A673 (cell line): ENCODE data around the gene MYRIP. TPM values are rescaled to one million over a fixed set of nuclear protein-coding genes. Genes with fewer than 3 reads are reported as not detected.

Source experiments
- BruUV-seq: library from RNA; stranded (reverse); fragments of 400-500 nt; replicated peaks from 2 replicates; lab custom pipeline; 2021; lab: Mats Ljungman, UMichigan
- CTCF ChIA-PET: fragments of 300-600 bp; sonication (Branson Sonifier 250); formaldehyde crosslinking; loops from one replicate; lab custom pipeline; 2022; ENCODE audit warnings: antibody characterized with exemption; lab: Charles Lee
- POLR2A ChIA-PET: fragments of 300-600 bp; sonication (Branson Sonifier 250); formaldehyde crosslinking; loops from one replicate; lab custom pipeline; 2022; ENCODE audit warnings: antibody characterized with exemption; ENCODE audit not compliant: low non-redundant PET; lab: Charles Lee
- DNase-seq: peaks from one replicate; pipeline ENCODE4 v3.0.0-alpha.2; 2015; ENCODE audit warnings: low spot score
- H3K27ac ChIP-seq: fragments of 200-600 bp; sonication (generic); 2 replicates; pipeline ENCODE4 v1.5.1; 2016; ENCODE audit warnings: mixed run types, low read depth, mild to moderate bottlenecking, mixed read lengths, antibody characterized with exemption, low read length; ENCODE audit not compliant: poor library complexity, severe bottlenecking
- H3K27me3 ChIP-seq: fragments of 200-600 bp; sonication (generic); replicated peaks from 2 replicates; pipeline ENCODE4 v1.6.1; 2017; ENCODE audit warnings: mixed run types, low read depth, mild to moderate bottlenecking, mixed read lengths, antibody characterized with exemption, low read length; ENCODE audit not compliant: insufficient read depth, poor library complexity
- H3K36me3 ChIP-seq: fragments of 200-600 bp; sonication (generic); 2 replicates; pipeline ENCODE4 v1.6.1; 2016; ENCODE audit warnings: mixed run types, mild to moderate bottlenecking, mixed read lengths, antibody characterized with exemption, low read length; ENCODE audit not compliant: insufficient read depth, poor library complexity, severe bottlenecking
- H3K4me1 ChIP-seq: fragments of 200-600 bp; sonication (generic); 2 replicates; pipeline ENCODE4 v1.6.1; 2017; ENCODE audit warnings: mixed run types, mild to moderate bottlenecking, mixed read lengths, antibody characterized with exemption, low read length; ENCODE audit not compliant: insufficient read depth, poor library complexity, severe bottlenecking
- H3K4me3 ChIP-seq: fragments of 200-600 bp; sonication (generic); 2 replicates; pipeline ENCODE4 v1.5.1; 2016; ENCODE audit warnings: low read depth, mixed run types, mild to moderate bottlenecking, mixed read lengths, low read length; ENCODE audit not compliant: poor library complexity, severe bottlenecking
- H3K9me3 ChIP-seq: fragments of 200-600 bp; sonication (generic); 2 replicates; pipeline ENCODE4 v1.6.1; 2016; ENCODE audit warnings: mixed run types, low read depth, mild to moderate bottlenecking, mixed read lengths, antibody characterized with exemption, low read length; ENCODE audit not compliant: poor library complexity, severe bottlenecking
- CTCF ChIP-seq: fragments of 300-800, 200-600 bp; sonication (generic); conservative IDR thresholded peaks from 2 replicates; pipeline ENCODE4 v1.5.1; 2017; ENCODE audit warnings: low read depth, mild to moderate bottlenecking, antibody characterized with exemption, low read length, moderate library complexity, mixed read lengths
- EZH2 ChIP-seq: fragments of 200-600 bp; sonication (generic); IDR thresholded peaks from 2 replicates; pipeline ENCODE4 v1.6.1; 2017; ENCODE audit warnings: borderline replicate concordance, low read depth, mild to moderate bottlenecking, mixed read lengths, antibody characterized with exemption, low read length; ENCODE audit not compliant: poor library complexity, severe bottlenecking
- intact Hi-C: fragments of 100-400 bp; cut with micrococcal nuclease; formaldehyde crosslinking; loops from one replicate; pipeline ENCODE4 v1.10.0; 2022; ENCODE audit not compliant: unreplicated experiment
- total RNA-seq: library from RNA; stranded (reverse); gene quantifications from 2 replicates; pipeline ENCODE4 v1.2.3, GENCODE V29; 2021

Gene MYRIP
- total RNA-seq, 1 experiment from 2014 or later: not detected

- peak; percentile 31 for DNase-seq
- H3K4me3 ChIP-seq: no peak overlapping the region
- TF ChIP-seq EZH2: no peak
- no peak for TF ChIP-seq CTCF
- no peaks in the 10 kb centered on the region for H3K9me3 ChIP-seq
- H3K4me1 ChIP-seq: no peaks in the 10 kb centered on the region
- BruUV-seq: no TSS peak
- H3K27me3 ChIP-seq: no peaks in the 10 kb centered on the region
- CTCF ChIA-PET: no interaction called here
- POLR2A ChIA-PET: no interaction called here
- intact Hi-C loops: no loop called here
- H3K36me3 ChIP-seq: no peaks in the 10 kb centered on the region
- H3K27ac ChIP-seq: no peak overlapping the region
These were observed 235.1 kb downstream of the MYRIP start for GRCh38 chr3:40044487-40044886.

- no peak overlapping the region for H3K27ac ChIP-seq
- H3K9me3 ChIP-seq: no peaks in the 10 kb centered on the region
- POLR2A ChIA-PET: no interaction called here
- H3K36me3 ChIP-seq: no peaks in the 10 kb centered on the region
- H3K4me1 ChIP-seq: no peaks in the 10 kb centered on the region
- CTCF ChIA-PET: no interaction called here
- TF ChIP-seq EZH2 (no peak), CTCF (no peak)
- no peak for DNase-seq
- H3K27me3 ChIP-seq: no peaks in the 10 kb centered on the region
- BruUV-seq: no TSS peak
- intact Hi-C loops: no loop called here
- no peak overlapping the region for H3K4me3 ChIP-seq
These were observed 235.6 kb downstream of the MYRIP start for GRCh38 chr3:40045051-40045450.

- Histone ChIP-seq H3K4me3 (no peak overlapping the region), H3K27me3 (no peaks in the 10 kb centered on the region), H3K27ac (no peak overlapping the region), H3K4me1 (no peaks in the 10 kb centered on the region), H3K36me3 (no peaks in the 10 kb centered on the region), H3K9me3 (no peaks in the 10 kb centered on the region)
- no TSS peak for BruUV-seq
- ChIA-PET CTCF (no interaction called here), POLR2A (no interaction called here)
- TF ChIP-seq CTCF (no peak), EZH2 (no peak)
- intact Hi-C loops: no loop called here
- DNase-seq: no peak
These were observed 236.7 kb downstream of the MYRIP start for GRCh38 chr3:40046149-40046548.
